HEK293 (cell line): ENCODE results near the gene AUP1.

Experiments used
- AEBP2 ChIP-seq: fragments of 450-650 bp; formaldehyde crosslinking; IDR thresholded peaks from 2 replicates; pipeline ENCODE4 v1.5.1; 2016; ENCODE audit warnings: missing biosample characterization, missing genetic modification characterization, borderline replicate concordance
- IKZF3 ChIP-seq: fragments of 450-650 bp; IDR thresholded peaks from 2 replicates; pipeline ENCODE4 v1.5.0; 2018; ENCODE audit warnings: missing biosample characterization, mild to moderate bottlenecking, missing genetic modification characterization, moderate library complexity
- KLF10 ChIP-seq: fragments of 450-650 bp; IDR thresholded peaks from 2 replicates; pipeline ENCODE4 v1.5.1; 2018; ENCODE audit warnings: missing biosample characterization, mild to moderate bottlenecking, missing genetic modification characterization
- KLF9 ChIP-seq: fragments of 450-650 bp; formaldehyde crosslinking; IDR thresholded peaks from 2 replicates; pipeline ENCODE4 v1.5.1; 2016; ENCODE audit warnings: missing biosample characterization, missing genetic modification characterization, low read depth
- PRDM4 ChIP-seq: fragments of 450-650 bp; formaldehyde crosslinking; IDR thresholded peaks from 2 replicates; pipeline ENCODE4 v1.5.1; 2017; ENCODE audit warnings: missing biosample characterization, missing genetic modification characterization
- REPIN1 ChIP-seq: fragments of 450-650 bp; formaldehyde crosslinking; IDR thresholded peaks from 2 replicates; pipeline ENCODE4 v1.5.1; 2017; ENCODE audit warnings: missing biosample characterization, missing genetic modification characterization, low read depth
- SP2 ChIP-seq: fragments of 450-650 bp; formaldehyde crosslinking; IDR thresholded peaks from 2 replicates; pipeline ENCODE4 v1.5.1; 2016; ENCODE audit warnings: missing biosample characterization, missing genetic modification characterization
- SP3 ChIP-seq: fragments of 450-650 bp; formaldehyde crosslinking; IDR thresholded peaks from 2 replicates; pipeline ENCODE4 v1.5.1; 2016; ENCODE audit warnings: missing biosample characterization, missing genetic modification characterization
- WT1 ChIP-seq: fragments of 450-650 bp; formaldehyde crosslinking; IDR thresholded peaks from 2 replicates; pipeline ENCODE4 v1.5.1; 2016; ENCODE audit warnings: missing biosample characterization, missing genetic modification characterization
- ZBTB10 ChIP-seq: fragments of 450-650 bp; formaldehyde crosslinking; IDR thresholded peaks from 2 replicates; pipeline ENCODE4 v1.5.1; 2016; ENCODE audit warnings: missing biosample characterization, missing genetic modification characterization
- ZBTB20 ChIP-seq: fragments of 450-650 bp; formaldehyde crosslinking; IDR thresholded peaks from 2 replicates; pipeline ENCODE4 v1.5.1; 2016; ENCODE audit warnings: missing biosample characterization, missing genetic modification characterization
- ZBTB7A ChIP-seq: fragments of 450-650 bp; formaldehyde crosslinking; IDR thresholded peaks from 2 replicates; pipeline ENCODE4 v1.5.1; 2016; ENCODE audit warnings: low read depth, missing biosample characterization, missing genetic modification characterization
- ZFHX2 ChIP-seq: fragments of 450-650 bp; formaldehyde crosslinking; conservative IDR thresholded peaks from 2 replicates; pipeline ENCODE4 v1.5.1; 2016; ENCODE audit warnings: missing biosample characterization, missing genetic modification characterization
- ZNF214 ChIP-seq: fragments of 450-650 bp; formaldehyde crosslinking; IDR thresholded peaks from 2 replicates; pipeline ENCODE4 v1.5.1; 2017; ENCODE audit warnings: missing biosample characterization, mild to moderate bottlenecking, missing genetic modification characterization, borderline replicate concordance
- ZNF223 ChIP-seq: fragments of 450-650 bp; formaldehyde crosslinking; IDR thresholded peaks from 2 replicates; pipeline ENCODE4 v1.5.1; 2016; ENCODE audit warnings: missing biosample characterization, missing genetic modification characterization
- ZNF354C ChIP-seq: fragments of 450-650 bp; formaldehyde crosslinking; IDR thresholded peaks from 2 replicates; pipeline ENCODE4 v1.5.1; 2016; ENCODE audit warnings: missing biosample characterization, missing genetic modification characterization, low read depth, borderline replicate concordance
- ZNF426 ChIP-seq: fragments of 450-650 bp; formaldehyde crosslinking; IDR thresholded peaks from 2 replicates; pipeline ENCODE4 v1.5.1; 2017; ENCODE audit warnings: missing biosample characterization, missing genetic modification characterization, mild to moderate bottlenecking, inconsistent platforms, moderate library complexity
- ZNF449 ChIP-seq: fragments of 450-650 bp; formaldehyde crosslinking; IDR thresholded peaks from 2 replicates; pipeline ENCODE4 v1.5.1; 2017; ENCODE audit warnings: missing biosample characterization, mild to moderate bottlenecking, missing genetic modification characterization, moderate library complexity
- ZNF518A ChIP-seq: fragments of 450-650 bp; formaldehyde crosslinking; conservative IDR thresholded peaks from 2 replicates; pipeline ENCODE4 v1.5.1; 2016; ENCODE audit warnings: low read depth, missing biosample characterization, missing genetic modification characterization
- ZNF571 ChIP-seq: fragments of 450-650 bp; formaldehyde crosslinking; IDR thresholded peaks from 2 replicates; pipeline ENCODE4 v1.5.0; 2017; ENCODE audit warnings: missing biosample characterization, missing genetic modification characterization
- ZNF629 ChIP-seq: fragments of 450-650 bp; formaldehyde crosslinking; IDR thresholded peaks from 2 replicates; pipeline ENCODE4 v1.5.1; 2017; ENCODE audit warnings: missing biosample characterization, missing genetic modification characterization
- ZNF692 ChIP-seq: fragments of 450-650 bp; formaldehyde crosslinking; IDR thresholded peaks from 2 replicates; pipeline ENCODE4 v1.5.1; 2016; ENCODE audit warnings: missing biosample characterization, missing genetic modification characterization
- ZSCAN30 ChIP-seq: fragments of 450-650 bp; IDR thresholded peaks from 2 replicates; pipeline ENCODE4 v1.5.1; 2018; ENCODE audit warnings: missing biosample characterization, mild to moderate bottlenecking, missing genetic modification characterization, moderate library complexity

Gene AUP1

GRCh38 chr2:74553892-74554819 is 24.6 kb upstream of the AUP1 start, which contains the start of the genes DOK1 and LOXL3 (continued):
- peak; percentile 52; the same call in 1 of the 2 replicates for TF ChIP-seq IKZF3 (tag by site-specific recombination)
- TF ChIP-seq ZNF214 (tag by site-specific recombination) = no peak
- TF ChIP-seq ZFHX2 (tag by site-specific recombination) = peak; percentile 90
- 0 out of 2 replicates have a peak, but pooled peaks have one; percentile 12 for TF ChIP-seq ZNF223 (tag by site-specific recombination)
- peak; percentile 100 for TF ChIP-seq ZNF629 (tag by site-specific recombination)
- peak; percentile 22; the same call in 1 of the 2 replicates for TF ChIP-seq ZSCAN30 (tag by site-specific recombination)
- TF ChIP-seq SP2 (tag by site-specific recombination) = peak; percentile 87
- TF ChIP-seq PRDM4 (tag by site-specific recombination) = no peak
- TF ChIP-seq ZNF692 (tag by site-specific recombination) = 0 out of 2 replicates have a peak, but pooled peaks have one; percentile 34
- no peak for TF ChIP-seq REPIN1 (tag by site-specific recombination)
- peak; percentile 90 for TF ChIP-seq ZBTB20
- TF ChIP-seq KLF9 (tag by site-specific recombination) = no peak; the same call in 1 of the 2 replicates
- no peak for TF ChIP-seq ZBTB7A (tag by site-specific recombination)
- no peak for TF ChIP-seq ZNF426 (tag by site-specific recombination)
- no peak for TF ChIP-seq ZNF354C
- peak; percentile 71 for TF ChIP-seq WT1 (tag by site-specific recombination)
- TF ChIP-seq SP3 = peak; percentile 80
- TF ChIP-seq ZNF449 (tag by site-specific recombination) = peak; percentile 59; the same call in 1 of the 2 replicates
- TF ChIP-seq KLF10 (tag by site-specific recombination) = peak; percentile 55; the same call in 1 of the 2 replicates
- TF ChIP-seq AEBP2 (tag by site-specific recombination) = no peak
- no peak; the same call in 1 of the 2 replicates for TF ChIP-seq ZNF518A (tag by site-specific recombination)
- TF ChIP-seq ZNF571 (tag by site-specific recombination) = no peak
- peak; percentile 63 for TF ChIP-seq ZBTB10
